ENCODE results near the gene PALS2. TPM values are rescaled to one million over a fixed set of nuclear protein-coding genes. Genes with fewer than 3 reads are reported as not detected.

Gene PALS2
- total and polyA plus RNA-seq, 2 of the 13 experiments (the other 11 are each of a cell fraction or from before 2014, with no cell fraction given): 3.1 to 21.9 TPM

- no peak for TF ChIP-seq ETV5 (CRISPR knock-in tag; IDR thresholded peaks at IDR 0.05; ENCODE audit: borderline replicate concordance)
- TF ChIP-seq ZNF232 (CRISPR knock-in tag; IDR thresholded peaks at IDR 0.05; ENCODE audit: borderline replicate concordance): no peak
These were observed 24.9 kb upstream of the PALS2 start (continued) for GRCh38 chr7:24548390-24548789.

DNA sequence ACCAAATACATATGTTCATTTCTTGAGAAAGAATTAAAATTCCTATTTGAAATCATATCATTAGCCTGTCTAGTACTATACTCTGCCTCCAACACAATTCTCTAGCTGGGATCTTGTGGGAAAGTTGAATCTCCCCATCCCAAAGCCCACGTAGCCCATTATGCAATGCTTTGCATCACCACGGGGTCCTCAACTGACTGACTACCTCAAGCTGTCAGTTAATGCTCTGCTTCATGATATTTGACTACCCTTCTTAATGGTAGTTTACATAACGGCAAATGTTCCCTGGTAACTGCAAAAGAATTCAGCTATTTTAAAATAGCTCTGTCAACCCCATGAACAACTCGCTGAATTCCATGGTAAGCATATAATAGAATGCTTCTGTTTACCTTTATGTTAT lies 23.3 kb upstream of the PALS2 start:
- H2AFZ ChIP-seq (ENCODE audit: low read length): no peak overlapping the region
- 1% methylated on average over 4 of the region's 4 CpGs for WGBS (ENCODE audit: low lambda C conversion rate)
- H3K79me2 ChIP-seq (ENCODE audit: insufficient read depth, low read length): no peaks in the 10 kb centered on the region
- in situ Hi-C loops (cut with HindIII; ENCODE audit: extremely low pct_ligation_motif_present, low pct_unique_long_range_greater_than_20kb) (no loop called here), intact Hi-C loops (cut with micrococcal nuclease; ENCODE audit: unreplicated experiment) (no loop called here)
- no peaks in the 10 kb centered on the region for H3K27me3 ChIP-seq (ENCODE audit: control insufficient read depth in 1 of 2, insufficient read depth in 2 of 2, low read length in 2 of 2)
- FAIRE-seq (no peak), ATAC-seq (no peak), DNase-seq (ENCODE audit: low spot score) (no peak)
- no peaks in the 10 kb centered on the region for H3K36me3 ChIP-seq (replicated peaks in 1 of 2; ENCODE audit: control insufficient read depth in 1 of 2, insufficient read depth in 2 of 2, low read length in 2 of 2)
- BruUV-seq (replicated peaks): no TSS peak
- no peak overlapping the region for H3K27ac ChIP-seq (ENCODE audit: extremely low read length, insufficient read depth, low read length)
- H3K4me3 ChIP-seq (replicated peaks in 1 of 3; ENCODE audit: insufficient read depth in 1 of 3, low read depth in 2 of 3, low read length in 3 of 3): no peak overlapping the region
- H4K20me1 ChIP-seq (ENCODE audit: insufficient read depth, low read length): no peaks in the 10 kb centered on the region
- no peak overlapping the region for H3K4me2 ChIP-seq (ENCODE audit: low read depth, low read length)
- H3K4me1 ChIP-seq (ENCODE audit: insufficient read depth, low read length): no peaks in the 10 kb centered on the region
- H3K9ac ChIP-seq (ENCODE audit: insufficient read depth, low read depth, low read length): no peak overlapping the region
- POLR2A ChIA-PET: no interaction called here
- CTCF ChIA-PET (ENCODE audit: low intra/inter-chr PET ratio, low total read pairs): no interaction called here
- H3K9me3 ChIP-seq (ENCODE audit: low read length): no peaks in the 10 kb centered on the region
- no peak for TF ChIP-seq ZNF501 (CRISPR knock-in tag; IDR thresholded peaks at IDR 0.05)
- no peak for TF ChIP-seq ZMYM2 (CRISPR knock-in tag; IDR thresholded peaks at IDR 0.05)
- no peak for TF ChIP-seq THAP11 (CRISPR knock-in tag; IDR thresholded peaks at IDR 0.05)
- no peak for TF ChIP-seq FOXC1 (CRISPR knock-in tag; IDR thresholded peaks at IDR 0.05; ENCODE audit: borderline replicate concordance)
- TF ChIP-seq ZHX1 (CRISPR knock-in tag; IDR thresholded peaks at IDR 0.05; ENCODE audit: low read depth): no peak
- no peak for TF ChIP-seq SNRNP70 (IDR thresholded peaks at IDR 0.05; ENCODE audit: low read depth, low read length)
- TF ChIP-seq, protein P1, sequence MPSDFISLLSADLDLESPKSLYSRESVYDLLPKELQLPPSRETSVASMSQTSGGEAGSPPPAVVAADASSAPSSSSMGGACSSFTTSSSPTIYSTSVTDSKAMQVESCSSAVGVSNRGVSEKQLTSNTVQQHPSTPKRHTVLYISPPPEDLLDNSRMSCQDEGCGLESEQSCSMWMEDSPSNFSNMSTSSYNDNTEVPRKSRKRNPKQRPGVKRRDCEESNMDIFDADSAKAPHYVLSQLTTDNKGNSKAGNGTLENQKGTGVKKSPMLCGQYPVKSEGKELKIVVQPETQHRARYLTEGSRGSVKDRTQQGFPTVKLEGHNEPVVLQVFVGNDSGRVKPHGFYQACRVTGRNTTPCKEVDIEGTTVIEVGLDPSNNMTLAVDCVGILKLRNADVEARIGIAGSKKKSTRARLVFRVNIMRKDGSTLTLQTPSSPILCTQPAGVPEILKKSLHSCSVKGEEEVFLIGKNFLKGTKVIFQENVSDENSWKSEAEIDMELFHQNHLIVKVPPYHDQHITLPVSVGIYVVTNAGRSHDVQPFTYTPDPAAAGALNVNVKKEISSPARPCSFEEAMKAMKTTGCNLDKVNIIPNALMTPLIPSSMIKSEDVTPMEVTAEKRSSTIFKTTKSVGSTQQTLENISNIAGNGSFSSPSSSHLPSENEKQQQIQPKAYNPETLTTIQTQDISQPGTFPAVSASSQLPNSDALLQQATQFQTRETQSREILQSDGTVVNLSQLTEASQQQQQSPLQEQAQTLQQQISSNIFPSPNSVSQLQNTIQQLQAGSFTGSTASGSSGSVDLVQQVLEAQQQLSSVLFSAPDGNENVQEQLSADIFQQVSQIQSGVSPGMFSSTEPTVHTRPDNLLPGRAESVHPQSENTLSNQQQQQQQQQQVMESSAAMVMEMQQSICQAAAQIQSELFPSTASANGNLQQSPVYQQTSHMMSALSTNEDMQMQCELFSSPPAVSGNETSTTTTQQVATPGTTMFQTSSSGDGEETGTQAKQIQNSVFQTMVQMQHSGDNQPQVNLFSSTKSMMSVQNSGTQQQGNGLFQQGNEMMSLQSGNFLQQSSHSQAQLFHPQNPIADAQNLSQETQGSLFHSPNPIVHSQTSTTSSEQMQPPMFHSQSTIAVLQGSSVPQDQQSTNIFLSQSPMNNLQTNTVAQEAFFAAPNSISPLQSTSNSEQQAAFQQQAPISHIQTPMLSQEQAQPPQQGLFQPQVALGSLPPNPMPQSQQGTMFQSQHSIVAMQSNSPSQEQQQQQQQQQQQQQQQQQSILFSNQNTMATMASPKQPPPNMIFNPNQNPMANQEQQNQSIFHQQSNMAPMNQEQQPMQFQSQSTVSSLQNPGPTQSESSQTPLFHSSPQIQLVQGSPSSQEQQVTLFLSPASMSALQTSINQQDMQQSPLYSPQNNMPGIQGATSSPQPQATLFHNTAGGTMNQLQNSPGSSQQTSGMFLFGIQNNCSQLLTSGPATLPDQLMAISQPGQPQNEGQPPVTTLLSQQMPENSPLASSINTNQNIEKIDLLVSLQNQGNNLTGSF (CRISPR knock-in tag; IDR thresholded peaks at IDR 0.05): no peak
- no peak for TF ChIP-seq ZNF136 (CRISPR knock-in tag; IDR thresholded peaks at IDR 0.05; ENCODE audit: low read depth)
- TF ChIP-seq DR1 (CRISPR knock-in tag; IDR thresholded peaks at IDR 0.05): no peak
- no peak for TF ChIP-seq GATA4 (IDR thresholded peaks at IDR 0.05; ENCODE audit: borderline replicate concordance, low read depth)
- no peak for TF ChIP-seq SP4 (CRISPR knock-in tag; IDR thresholded peaks at IDR 0.05)
